Activated CD8-positive, alpha-beta T cell treated with anti-CD3 and anti-CD28 coated beads, Interleukin-2, amount 10 ng/mL, durations not matched to agents 7 days and 5 days (primary cell): Measurements from ENCODE around the gene PLD4. TPM values are rescaled to one million over a fixed set of nuclear protein-coding genes. Genes with fewer than 3 reads are reported as not detected.
"Not testable (repeated sequence)": the region's sequence is repeated elsewhere in the genome, so short reads cannot be mapped to it uniquely, and the experiment has no call there.

Experiments used
- ATAC-seq: fragments of 150-1000 bp; cut with Tn5 transposase; one replicate; pipeline ENCODE4 v1.10.0; 2021; ENCODE audit warnings: moderate library complexity
- CTCF ChIA-PET: fragments of 350-600 bp; sonication (Branson Sonifier 250); formaldehyde crosslinking; loops from one replicate; lab custom pipeline; 2021; ENCODE audit warnings: antibody characterized with exemption; lab: Charles Lee
- POLR2A ChIA-PET: fragments of 350-600 bp; sonication (Branson Sonifier 250); formaldehyde crosslinking; loops from one replicate; lab custom pipeline; 2021; ENCODE audit warnings: antibody characterized with exemption; lab: Charles Lee
- DNase-seq: peaks from one replicate; pipeline ENCODE4 v3.0.0-alpha.2; 2020
- H3K27ac Mint-ChIP-seq: one replicate; pipeline ENCODE4 v1.8.0; 2021; ENCODE audit warnings: mild to moderate bottlenecking, mixed read lengths
- H3K27me3 Mint-ChIP-seq: one replicate; pipeline ENCODE4 v1.8.0; 2021; ENCODE audit warnings: low read depth, mixed read lengths
- H3K36me3 Mint-ChIP-seq: one replicate; pipeline ENCODE4 v1.8.0; 2021; ENCODE audit warnings: low read depth, mixed read lengths
- H3K4me1 Mint-ChIP-seq: one replicate; pipeline ENCODE4 v1.8.0; 2021; ENCODE audit warnings: low read depth, mixed read lengths
- H3K4me3 Mint-ChIP-seq: one replicate; pipeline ENCODE4 v1.8.0; 2021; ENCODE audit warnings: mild to moderate bottlenecking, mixed read lengths
- H3K9me3 Mint-ChIP-seq: one replicate; pipeline ENCODE4 v1.8.0; 2022; ENCODE audit warnings: mixed read lengths; ENCODE audit not compliant: insufficient read depth
- total RNA-seq, 2 experiments: library from RNA; stranded (reverse); gene quantifications; one replicate each; pipeline ENCODE4 v1.2.3, GENCODE V29; 2021

PLD4 gene
- total RNA-seq, 2 experiments from 2014 or later, result not detected

- H3K4me3 Mint-ChIP-seq, H3K27ac Mint-ChIP-seq, ATAC-seq, DNase-seq, POLR2A ChIA-PET, H3K27me3 Mint-ChIP-seq, CTCF ChIA-PET, H3K4me1 Mint-ChIP-seq, H3K36me3 Mint-ChIP-seq, H3K9me3 Mint-ChIP-seq: not testable (repeated sequence)
These were observed 18.7 kb downstream of the PLD4 start for GRCh38 chr14:104943216-104944015.

GRCh38 chr14:104944016-104944308 is 19.3 kb downstream of the PLD4 start:
- ATAC-seq, H3K27ac Mint-ChIP-seq, POLR2A ChIA-PET, H3K36me3 Mint-ChIP-seq, H3K9me3 Mint-ChIP-seq, H3K27me3 Mint-ChIP-seq, DNase-seq, CTCF ChIA-PET, H3K4me1 Mint-ChIP-seq, H3K4me3 Mint-ChIP-seq: not testable (repeated sequence)

- H3K27ac Mint-ChIP-seq, H3K9me3 Mint-ChIP-seq, H3K4me1 Mint-ChIP-seq, H3K27me3 Mint-ChIP-seq, DNase-seq, H3K4me3 Mint-ChIP-seq, POLR2A ChIA-PET, ATAC-seq, H3K36me3 Mint-ChIP-seq, CTCF ChIA-PET: not testable (repeated sequence)
These were observed 19.9 kb downstream of the PLD4 start for GRCh38 chr14:104944436-104945205.

- H3K4me1 Mint-ChIP-seq, CTCF ChIA-PET, POLR2A ChIA-PET, H3K27me3 Mint-ChIP-seq, H3K27ac Mint-ChIP-seq, ATAC-seq, H3K9me3 Mint-ChIP-seq, H3K36me3 Mint-ChIP-seq, H3K4me3 Mint-ChIP-seq, DNase-seq: not testable (repeated sequence)
These were observed 20.6 kb downstream of the PLD4 start for GRCh38 chr14:104945266-104945665.

GRCh38 chr14:104945986-104946965 is 21.6 kb downstream of the PLD4 start:
- H3K4me3 Mint-ChIP-seq, H3K9me3 Mint-ChIP-seq, H3K36me3 Mint-ChIP-seq, H3K4me1 Mint-ChIP-seq, H3K27ac Mint-ChIP-seq, DNase-seq, ATAC-seq, H3K27me3 Mint-ChIP-seq, POLR2A ChIA-PET, CTCF ChIA-PET: not testable (repeated sequence)

- H3K27ac Mint-ChIP-seq, H3K4me3 Mint-ChIP-seq, H3K36me3 Mint-ChIP-seq, H3K9me3 Mint-ChIP-seq, H3K27me3 Mint-ChIP-seq, POLR2A ChIA-PET, ATAC-seq, CTCF ChIA-PET, DNase-seq, H3K4me1 Mint-ChIP-seq: not testable (repeated sequence)
These were observed 22.5 kb downstream of the PLD4 start for GRCh38 chr14:104947201-104947600.

GRCh38 chr14:104947881-104948735 is 23.4 kb downstream of the PLD4 start:
- H3K27ac Mint-ChIP-seq, H3K27me3 Mint-ChIP-seq, DNase-seq, H3K4me3 Mint-ChIP-seq, ATAC-seq, H3K4me1 Mint-ChIP-seq, H3K36me3 Mint-ChIP-seq, POLR2A ChIA-PET, H3K9me3 Mint-ChIP-seq, CTCF ChIA-PET: not testable (repeated sequence)

- no peaks in the 10 kb centered on the region for H3K27me3 Mint-ChIP-seq
- no peak overlapping the region for H3K4me3 Mint-ChIP-seq
- CTCF ChIA-PET, result no interaction called here
- no peaks in the 10 kb centered on the region for H3K4me1 Mint-ChIP-seq
- ATAC-seq, result no peak
- no peak for DNase-seq
- H3K36me3 Mint-ChIP-seq, result no peaks in the 10 kb centered on the region
- H3K27ac Mint-ChIP-seq, result no peak overlapping the region
- H3K9me3 Mint-ChIP-seq, result no peaks in the 10 kb centered on the region
- POLR2A ChIA-PET, result no interaction called here
These were observed 24.0 kb downstream of the PLD4 start for GRCh38 chr14:104948736-104949031.

- CTCF ChIA-PET, H3K36me3 Mint-ChIP-seq, ATAC-seq, H3K27ac Mint-ChIP-seq, H3K4me3 Mint-ChIP-seq, H3K9me3 Mint-ChIP-seq, H3K4me1 Mint-ChIP-seq, POLR2A ChIA-PET, H3K27me3 Mint-ChIP-seq, DNase-seq: not testable (repeated sequence)
These were observed 24.8 kb downstream of the PLD4 start for GRCh38 chr14:104949406-104949955.

- ChIA-PET POLR2A (no interaction called here), CTCF (no interaction called here)
- no peak overlapping the region for H3K4me3 Mint-ChIP-seq
- H3K36me3 Mint-ChIP-seq, result no peaks in the 10 kb centered on the region
- no peak overlapping the region for H3K27ac Mint-ChIP-seq
- no peaks in the 10 kb centered on the region for H3K4me1 Mint-ChIP-seq
- ATAC-seq (no peak), DNase-seq (no peak)
- H3K27me3 Mint-ChIP-seq, result no peaks in the 10 kb centered on the region
- no peaks in the 10 kb centered on the region for H3K9me3 Mint-ChIP-seq
These were observed 25.3 kb downstream of the PLD4 start for GRCh38 chr14:104950021-104950420.

- H3K36me3 Mint-ChIP-seq, ATAC-seq, H3K9me3 Mint-ChIP-seq, H3K27me3 Mint-ChIP-seq, CTCF ChIA-PET, H3K4me1 Mint-ChIP-seq, H3K4me3 Mint-ChIP-seq, DNase-seq, H3K27ac Mint-ChIP-seq, POLR2A ChIA-PET: not testable (repeated sequence)
These were observed 26.0 kb downstream of the PLD4 start for GRCh38 chr14:104950701-104951100.
